ENCODE measurements around the gene PARP6.

DNA sequence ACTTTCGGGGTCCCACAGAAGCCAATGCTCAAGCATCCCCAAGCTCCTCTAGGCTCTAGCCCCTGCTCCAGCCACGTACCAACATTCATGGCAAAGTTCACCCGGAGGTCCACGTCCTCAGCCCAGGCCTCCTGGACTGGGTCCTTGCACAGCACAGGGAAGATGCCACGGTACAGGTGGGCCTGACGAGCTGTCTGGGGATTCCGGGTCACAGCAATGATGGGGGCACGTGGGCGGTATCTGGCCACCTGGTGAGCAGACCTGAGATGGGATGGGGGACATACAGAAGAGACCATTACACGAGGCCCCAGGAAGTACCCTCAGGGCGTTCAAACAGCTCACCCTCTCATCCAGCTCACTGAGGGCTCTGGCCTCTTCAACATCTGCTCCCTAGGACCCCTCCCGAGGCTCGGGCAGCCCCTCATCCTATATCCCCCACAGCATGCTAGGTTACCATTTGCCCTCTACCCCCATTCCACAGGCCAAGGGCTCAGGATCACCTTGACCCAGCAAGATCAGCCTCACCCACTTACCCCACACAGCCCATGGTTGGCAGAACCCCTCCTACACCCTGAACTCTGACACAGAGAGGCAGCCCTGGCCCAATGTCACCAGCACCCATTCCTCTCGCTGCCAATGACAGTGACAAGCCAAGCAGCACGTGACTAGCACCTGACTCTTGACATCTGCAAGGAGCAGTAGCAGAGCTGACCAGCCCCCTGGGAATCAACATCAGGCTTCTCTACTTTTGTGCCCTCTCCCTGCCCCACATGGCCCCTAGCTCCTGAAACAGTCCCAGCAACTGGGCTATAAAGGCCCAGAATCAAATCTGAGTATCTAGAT lies 71.7 kb downstream of the PARP6 start:
- TF ChIP-seq EZH2 (IDR thresholded peaks at IDR 0.05; ENCODE audit: insufficient read depth, poor library complexity, severe bottlenecking) (no peak), EZH2phosphoT487 (IDR thresholded peaks at IDR 0.05; ENCODE audit: insufficient read depth, low read depth) (no peak)
